ENCODE data around the gene TK2. TPM values are rescaled to one million over a fixed set of nuclear protein-coding genes. Genes with fewer than 3 reads are reported as not detected.

Gene TK2
- total and polyA plus RNA-seq, 9 of the 15 experiments (the other 6 are each of a cell fraction or from before 2014, with no cell fraction given) = 1.1 to 10.2 (median 5.3) TPM

DNA sequence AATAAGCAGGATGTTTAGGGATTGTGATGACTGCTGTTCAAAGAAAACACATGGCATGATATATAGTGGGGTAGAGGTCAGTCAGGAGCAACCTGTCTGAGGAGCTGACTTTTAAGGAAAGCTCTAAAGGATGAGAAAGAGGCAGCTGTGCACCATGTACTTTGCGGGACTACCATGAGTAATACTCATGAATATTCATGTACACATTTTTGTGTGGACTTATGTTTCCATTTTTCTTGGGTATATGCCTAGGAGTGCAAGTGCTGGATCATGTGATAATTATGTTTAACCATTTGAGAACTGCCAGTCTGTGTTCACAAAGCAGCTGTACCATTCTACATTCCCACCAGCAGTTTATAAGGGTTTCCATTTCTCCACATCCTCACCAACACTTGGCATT lies 87.0 kb downstream of the TK2 start:
- no peak for DNase-seq (ENCODE audit: extremely low read depth in 1 of 4, low spot score in 3 of 4)
- CTCF ChIA-PET (ENCODE audit: low intra/inter-chr PET ratio) = no interaction called here
- TF ChIP-seq NCOR1 (IDR thresholded peaks at IDR 0.05) = no peak
- TF ChIP-seq, protein P1, sequence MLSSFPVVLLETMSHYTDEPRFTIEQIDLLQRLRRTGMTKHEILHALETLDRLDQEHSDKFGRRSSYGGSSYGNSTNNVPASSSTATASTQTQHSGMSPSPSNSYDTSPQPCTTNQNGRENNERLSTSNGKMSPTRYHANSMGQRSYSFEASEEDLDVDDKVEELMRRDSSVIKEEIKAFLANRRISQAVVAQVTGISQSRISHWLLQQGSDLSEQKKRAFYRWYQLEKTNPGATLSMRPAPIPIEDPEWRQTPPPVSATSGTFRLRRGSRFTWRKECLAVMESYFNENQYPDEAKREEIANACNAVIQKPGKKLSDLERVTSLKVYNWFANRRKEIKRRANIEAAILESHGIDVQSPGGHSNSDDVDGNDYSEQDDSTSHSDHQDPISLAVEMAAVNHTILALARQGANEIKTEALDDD (IDR thresholded peaks at IDR 0.05) = no peak
- TF ChIP-seq ETV6 (IDR thresholded peaks at IDR 0.05; ENCODE audit: borderline replicate concordance in 1 of 2, low read depth in 2 of 2, low read length in 1 of 2) = no peak
- no peak for TF ChIP-seq ETV6 (CRISPR knock-in tag; IDR thresholded peaks at IDR 0.05; ENCODE audit: borderline replicate concordance)
- TF ChIP-seq, protein P2, sequence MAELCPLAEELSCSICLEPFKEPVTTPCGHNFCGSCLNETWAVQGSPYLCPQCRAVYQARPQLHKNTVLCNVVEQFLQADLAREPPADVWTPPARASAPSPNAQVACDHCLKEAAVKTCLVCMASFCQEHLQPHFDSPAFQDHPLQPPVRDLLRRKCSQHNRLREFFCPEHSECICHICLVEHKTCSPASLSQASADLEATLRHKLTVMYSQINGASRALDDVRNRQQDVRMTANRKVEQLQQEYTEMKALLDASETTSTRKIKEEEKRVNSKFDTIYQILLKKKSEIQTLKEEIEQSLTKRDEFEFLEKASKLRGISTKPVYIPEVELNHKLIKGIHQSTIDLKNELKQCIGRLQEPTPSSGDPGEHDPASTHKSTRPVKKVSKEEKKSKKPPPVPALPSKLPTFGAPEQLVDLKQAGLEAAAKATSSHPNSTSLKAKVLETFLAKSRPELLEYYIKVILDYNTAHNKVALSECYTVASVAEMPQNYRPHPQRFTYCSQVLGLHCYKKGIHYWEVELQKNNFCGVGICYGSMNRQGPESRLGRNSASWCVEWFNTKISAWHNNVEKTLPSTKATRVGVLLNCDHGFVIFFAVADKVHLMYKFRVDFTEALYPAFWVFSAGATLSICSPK (IDR thresholded peaks at IDR 0.05; ENCODE audit: borderline replicate concordance) = no peak
- TF ChIP-seq MCM2 (IDR thresholded peaks at IDR 0.05; ENCODE audit: low read depth) = no peak
- no peak for TF ChIP-seq SMAD2 (IDR thresholded peaks at IDR 0.05; ENCODE audit: low read depth, low read length)
- TF ChIP-seq ZNF232 (CRISPR knock-in tag; IDR thresholded peaks at IDR 0.05) = no peak
- TF ChIP-seq TCF7 (IDR thresholded peaks at IDR 0.05; ENCODE audit: borderline replicate concordance) = no peak
- TF ChIP-seq ZNF184 (CRISPR knock-in tag; IDR thresholded peaks at IDR 0.05) = no peak
- TF ChIP-seq FOXA3 (CRISPR knock-in tag; conservative IDR thresholded peaks at IDR 0.05 in 1 of 2, IDR thresholded peaks at IDR 0.05 in 1 of 2) = no peak
- TF ChIP-seq CBX3 (IDR thresholded peaks at IDR 0.05; ENCODE audit: borderline replicate concordance in 1 of 2, low read length in 2 of 2) = no peak
- TF ChIP-seq SMARCA5 (IDR thresholded peaks at IDR 0.05) = no peak
- TF ChIP-seq KLF13 (tag; IDR thresholded peaks at IDR 0.05; ENCODE audit: borderline replicate concordance, low read depth) = no peak
- TF ChIP-seq ZNF143 (CRISPR knock-in tag; IDR thresholded peaks at IDR 0.05) = no peak
- no peak for TF ChIP-seq NR2F6 (CRISPR knock-in tag; IDR thresholded peaks at IDR 0.05)
- no peak for TF ChIP-seq CBFA2T3 (IDR thresholded peaks at IDR 0.05)
- TF ChIP-seq, protein P3, sequence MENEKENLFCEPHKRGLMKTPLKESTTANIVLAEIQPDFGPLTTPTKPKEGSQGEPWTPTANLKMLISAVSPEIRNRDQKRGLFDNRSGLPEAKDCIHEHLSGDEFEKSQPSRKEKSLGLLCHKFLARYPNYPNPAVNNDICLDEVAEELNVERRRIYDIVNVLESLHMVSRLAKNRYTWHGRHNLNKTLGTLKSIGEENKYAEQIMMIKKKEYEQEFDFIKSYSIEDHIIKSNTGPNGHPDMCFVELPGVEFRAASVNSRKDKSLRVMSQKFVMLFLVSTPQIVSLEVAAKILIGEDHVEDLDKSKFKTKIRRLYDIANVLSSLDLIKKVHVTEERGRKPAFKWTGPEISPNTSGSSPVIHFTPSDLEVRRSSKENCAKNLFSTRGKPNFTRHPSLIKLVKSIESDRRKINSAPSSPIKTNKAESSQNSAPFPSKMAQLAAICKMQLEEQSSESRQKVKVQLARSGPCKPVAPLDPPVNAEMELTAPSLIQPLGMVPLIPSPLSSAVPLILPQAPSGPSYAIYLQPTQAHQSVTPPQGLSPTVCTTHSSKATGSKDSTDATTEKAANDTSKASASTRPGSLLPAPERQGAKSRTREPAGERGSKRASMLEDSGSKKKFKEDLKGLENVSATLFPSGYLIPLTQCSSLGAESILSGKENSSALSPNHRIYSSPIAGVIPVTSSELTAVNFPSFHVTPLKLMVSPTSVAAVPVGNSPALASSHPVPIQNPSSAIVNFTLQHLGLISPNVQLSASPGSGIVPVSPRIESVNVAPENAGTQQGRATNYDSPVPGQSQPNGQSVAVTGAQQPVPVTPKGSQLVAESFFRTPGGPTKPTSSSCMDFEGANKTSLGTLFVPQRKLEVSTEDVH (IDR thresholded peaks at IDR 0.05; ENCODE audit: low read depth, partially characterized antibody) = no peak
- TF ChIP-seq KDM2B (CRISPR knock-in tag; IDR thresholded peaks at IDR 0.05) = no peak

More for the DNA sequence above, 87.0 kb downstream of the TK2 start:
- H3K4me1 ChIP-seq (replicated peaks in 1 of 2; ENCODE audit: control insufficient read depth in 2 of 2, insufficient read depth in 2 of 2, low read length in 2 of 2) = no peaks in the 10 kb centered on the region
- intact Hi-C loops (cut with micrococcal nuclease) = no loop called here
- no peaks in the 10 kb centered on the region for H3K9me3 ChIP-seq (replicated peaks; ENCODE audit: control insufficient read depth, insufficient read depth, low read depth, low read length)
- H3K36me3 ChIP-seq (ENCODE audit: control insufficient read depth, insufficient read depth, low read length) = no peaks in the 10 kb centered on the region
- H3K27ac ChIP-seq (ENCODE audit: extremely low read depth, low read depth, low read length) = no peak overlapping the region
- H3K9me1 ChIP-seq (ENCODE audit: control insufficient read depth, insufficient read depth, low read length) = no peaks in the 10 kb centered on the region
- no TSS peak for BruUV-seq (replicated peaks)
- no peak for ATAC-seq
- no peak for FAIRE-seq
- 0 out of 2 replicates have a peak, but pooled peaks cover 8% of the 10 kb centered on the region for H4K20me1 ChIP-seq (replicated peaks; ENCODE audit: control insufficient read depth, insufficient read depth, low read length)
- H3K79me2 ChIP-seq (ENCODE audit: control insufficient read depth, insufficient read depth, low read length) = no peaks in the 10 kb centered on the region
- no peak overlapping the region for H3K4me3 ChIP-seq
- no peak overlapping the region for H2AFZ ChIP-seq (ENCODE audit: low read depth, low read length)
- no peak overlapping the region for H3K4me2 ChIP-seq (ENCODE audit: insufficient read depth, low read length)
- POLR2A ChIA-PET = interaction anchor here (0.5 kb wide), 1 partner anchor 19 kb away, joined by 3 read pairs; no protein-coding TSS in a partner anchor
- WGBS (ENCODE audit: insufficient coverage, low coverage, missing lambda C conversion rate) = 0% methylated on average over 1 of the region's 1 CpG
- in situ Hi-C loops (cut with MboI) = no loop called here
- no peak overlapping the region for H3K9ac ChIP-seq (ENCODE audit: insufficient read depth in 1 of 2, low read depth in 2 of 2, low read length in 2 of 2)
- H3K27me3 ChIP-seq (ENCODE audit: control insufficient read depth in 2 of 2, insufficient read depth in 2 of 2, low read length in 2 of 2) = peaks cover 12 to 13% of the 10 kb centered on the region in 2 experiments
